ENCODE results near the gene SMIM23. TPM values are rescaled to one million over a fixed set of nuclear protein-coding genes. Genes with fewer than 3 reads are reported as not detected.

SMIM23 gene
- total and polyA plus RNA-seq, 4 donors, result not detected

DNA sequence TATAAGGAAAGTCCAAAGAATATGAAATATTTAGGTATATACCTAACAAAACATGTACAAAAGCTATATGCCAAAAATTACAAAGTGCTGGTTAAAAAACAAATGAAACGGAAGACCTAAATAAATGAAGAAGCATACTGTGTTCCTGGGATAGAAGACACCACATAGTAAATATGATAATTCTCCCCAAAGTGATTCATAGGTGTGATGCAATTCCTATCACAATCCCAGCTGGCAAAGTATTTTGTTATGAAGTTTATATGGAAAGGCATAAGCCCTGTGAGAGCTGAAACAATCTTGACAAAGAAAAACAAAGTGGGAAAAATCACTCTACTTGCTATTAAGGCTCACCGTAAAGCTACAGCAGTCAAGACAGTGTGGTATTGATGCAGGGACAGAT is 2.6 kb upstream of the SMIM23 start:
- no peaks in the 10 kb centered on the region for H3K27me3 ChIP-seq (ENCODE audit: control insufficient read depth in 3 of 3, insufficient read depth in 3 of 3, low read length in 2 of 3)
- DNase-seq (peak in 1 of 3 donors; percentile 36), ATAC-seq (ENCODE audit: insufficient read depth, low FRiP score) (no peak)
- TF ChIP-seq, protein P1, sequence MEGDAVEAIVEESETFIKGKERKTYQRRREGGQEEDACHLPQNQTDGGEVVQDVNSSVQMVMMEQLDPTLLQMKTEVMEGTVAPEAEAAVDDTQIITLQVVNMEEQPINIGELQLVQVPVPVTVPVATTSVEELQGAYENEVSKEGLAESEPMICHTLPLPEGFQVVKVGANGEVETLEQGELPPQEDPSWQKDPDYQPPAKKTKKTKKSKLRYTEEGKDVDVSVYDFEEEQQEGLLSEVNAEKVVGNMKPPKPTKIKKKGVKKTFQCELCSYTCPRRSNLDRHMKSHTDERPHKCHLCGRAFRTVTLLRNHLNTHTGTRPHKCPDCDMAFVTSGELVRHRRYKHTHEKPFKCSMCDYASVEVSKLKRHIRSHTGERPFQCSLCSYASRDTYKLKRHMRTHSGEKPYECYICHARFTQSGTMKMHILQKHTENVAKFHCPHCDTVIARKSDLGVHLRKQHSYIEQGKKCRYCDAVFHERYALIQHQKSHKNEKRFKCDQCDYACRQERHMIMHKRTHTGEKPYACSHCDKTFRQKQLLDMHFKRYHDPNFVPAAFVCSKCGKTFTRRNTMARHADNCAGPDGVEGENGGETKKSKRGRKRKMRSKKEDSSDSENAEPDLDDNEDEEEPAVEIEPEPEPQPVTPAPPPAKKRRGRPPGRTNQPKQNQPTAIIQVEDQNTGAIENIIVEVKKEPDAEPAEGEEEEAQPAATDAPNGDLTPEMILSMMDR (IDR thresholded peaks at IDR 0.05; ENCODE audit: control extremely low read depth, extremely low read depth), result no peak
- H3K36me3 ChIP-seq (ENCODE audit: control insufficient read depth in 4 of 4, insufficient read depth in 4 of 4, low read length in 4 of 4), result no peaks in the 10 kb centered on the region
- 92 to 93% methylated on average over 2 of the region's 2 CpGs for WGBS, 2 donors
- H3K9me3 ChIP-seq (ENCODE audit: control insufficient read depth in 4 of 4, insufficient read depth in 3 of 4, low read length in 3 of 4), result peaks cover 0 to 1% (median 0%) of the 10 kb centered on the region in 4 donors
- H3K4me3 ChIP-seq, result no peak overlapping the region
- H3K9ac ChIP-seq (ENCODE audit: insufficient read depth in 1 of 2, low read length in 2 of 2), result peak overlapping the region in 1 of 2 donors; percentile 23
- peaks cover 0 to 6% (median 0%) of the 10 kb centered on the region in 5 donors for H3K4me1 ChIP-seq (ENCODE audit: control insufficient read depth in 5 of 5, insufficient read depth in 5 of 5, low read length in 5 of 5)
- no peak overlapping the region for H3K27ac ChIP-seq (ENCODE audit: low read depth in 1 of 2, low read length in 1 of 2)

DNA sequence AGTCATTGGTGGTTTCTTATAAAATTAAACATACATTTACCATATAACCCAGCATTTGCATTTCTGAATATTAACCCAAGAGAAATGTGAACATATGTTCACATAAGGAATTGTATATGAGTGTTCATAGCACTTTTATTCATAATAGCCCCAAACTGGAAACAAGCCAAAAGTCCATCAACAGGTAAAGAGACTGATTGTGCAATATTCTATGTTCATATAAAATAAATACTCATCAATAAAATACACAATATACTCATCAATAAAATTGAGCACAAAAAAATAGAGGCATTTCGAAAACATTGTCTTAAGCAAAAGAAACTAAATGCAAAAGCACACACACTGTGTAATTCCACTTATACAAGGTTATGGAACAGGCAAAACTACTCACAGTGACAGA is 3.7 kb downstream of the SMIM23 start:
- TF ChIP-seq, protein P1 (IDR thresholded peaks at IDR 0.05; ENCODE audit: control extremely low read depth, extremely low read depth), result no peak
- WGBS, 2 donors, result 92 to 93% methylated on average over 1 of the region's 1 CpG
- H3K4me3 ChIP-seq, result no peak overlapping the region

DNA sequence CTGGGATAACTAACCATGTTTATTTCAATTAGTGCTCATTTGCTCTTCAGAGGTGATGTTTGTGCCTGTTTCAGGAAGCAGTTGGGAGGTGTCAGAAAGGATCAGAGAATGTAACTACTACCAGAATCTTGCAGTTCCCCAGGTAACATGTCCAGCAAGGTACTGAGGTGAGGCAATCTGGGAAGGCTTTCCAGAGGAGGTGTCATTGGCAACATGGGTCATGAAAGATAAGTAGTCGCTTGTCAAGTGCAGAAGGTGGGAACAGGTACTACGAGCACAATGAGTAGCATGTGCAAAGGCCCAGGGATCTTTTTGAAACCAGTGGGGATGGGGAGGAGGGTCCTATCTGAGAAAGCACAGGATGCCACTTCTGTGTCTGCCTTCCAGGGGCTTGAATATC is 4.8 kb downstream of the SMIM23 start:
- DNase-seq (no peak), ATAC-seq (ENCODE audit: insufficient read depth, low FRiP score) (no peak)
- Histone ChIP-seq H3K4me1 (ENCODE audit: control insufficient read depth in 5 of 5, insufficient read depth in 5 of 5, low read length in 5 of 5) (peaks cover 0 to 12% (median 0%) of the 10 kb centered on the region in 5 donors), H3K4me3 (no peak overlapping the region), H3K36me3 (ENCODE audit: control insufficient read depth in 4 of 4, insufficient read depth in 4 of 4, low read length in 4 of 4) (no peaks in the 10 kb centered on the region), H3K9ac (ENCODE audit: insufficient read depth in 1 of 2, low read length in 2 of 2) (no peak overlapping the region), H3K27ac (ENCODE audit: low read depth in 1 of 2, low read length in 1 of 2) (no peak overlapping the region), H3K27me3 (ENCODE audit: control insufficient read depth in 3 of 3, insufficient read depth in 3 of 3, low read length in 2 of 3) (no peaks in the 10 kb centered on the region), H3K9me3 (ENCODE audit: control insufficient read depth in 4 of 4, insufficient read depth in 3 of 4, low read length in 3 of 4) (no peaks in the 10 kb centered on the region)
- TF ChIP-seq, protein P1 (IDR thresholded peaks at IDR 0.05; ENCODE audit: control extremely low read depth, extremely low read depth), result no peak
- 92 to 98% methylated on average over 2 of the region's 2 CpGs for WGBS, 2 donors

More for the DNA sequence above, 3.7 kb downstream of the SMIM23 start:
- Histone ChIP-seq H3K9ac (ENCODE audit: insufficient read depth in 1 of 2, low read length in 2 of 2) (no peak overlapping the region), H3K36me3 (ENCODE audit: control insufficient read depth in 4 of 4, insufficient read depth in 4 of 4, low read length in 4 of 4) (no peaks in the 10 kb centered on the region), H3K27ac (ENCODE audit: low read depth in 1 of 2, low read length in 1 of 2) (no peak overlapping the region), H3K4me1 (ENCODE audit: control insufficient read depth in 5 of 5, insufficient read depth in 5 of 5, low read length in 5 of 5) (peaks cover 0 to 2% (median 0%) of the 10 kb centered on the region in 5 donors), H3K27me3 (ENCODE audit: control insufficient read depth in 3 of 3, insufficient read depth in 3 of 3, low read length in 2 of 3) (no peaks in the 10 kb centered on the region), H3K9me3 (ENCODE audit: control insufficient read depth in 4 of 4, insufficient read depth in 3 of 4, low read length in 3 of 4) (no peaks in the 10 kb centered on the region)
- ATAC-seq (ENCODE audit: insufficient read depth, low FRiP score) (no peak), DNase-seq (no peak)

DNA sequence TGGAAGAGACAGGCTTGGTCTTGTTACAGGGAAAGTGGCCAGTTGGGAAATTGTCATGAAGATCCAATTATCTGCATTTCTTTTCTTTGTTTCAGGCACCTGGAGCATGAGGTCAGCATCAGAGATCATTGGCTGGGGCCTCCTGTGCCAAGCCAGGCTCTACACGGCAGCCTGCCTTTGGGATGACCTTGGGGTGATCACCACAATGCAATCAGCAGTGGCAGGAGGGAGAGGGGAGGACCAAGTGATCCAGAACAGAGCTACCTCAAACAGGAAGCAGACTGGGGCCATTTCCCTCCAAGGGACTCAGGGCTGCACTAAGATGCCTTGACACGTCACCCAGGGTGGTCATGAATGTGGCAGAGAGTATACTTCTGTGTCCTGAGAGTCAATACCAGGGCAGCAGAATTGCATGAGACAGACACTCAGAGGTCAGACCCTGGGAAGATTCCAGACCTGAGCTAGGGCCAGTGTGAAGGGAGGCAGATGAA is 8.9 kb downstream of the SMIM23 start:
- peaks cover 0 to 41% (median 6%) of the 10 kb centered on the region in 5 donors for H3K4me1 ChIP-seq (ENCODE audit: control insufficient read depth in 5 of 5, insufficient read depth in 5 of 5, low read length in 5 of 5)
- WGBS, 2 donors, result 50 to 68% methylated on average over 2 of the region's 2 CpGs
- H3K9ac ChIP-seq (ENCODE audit: insufficient read depth in 1 of 2, low read length in 2 of 2), result no peak overlapping the region
- no peak overlapping the region for H3K4me3 ChIP-seq
- DNase-seq (no peak), ATAC-seq (ENCODE audit: insufficient read depth, low FRiP score) (no peak)
- no peaks in the 10 kb centered on the region for H3K36me3 ChIP-seq (ENCODE audit: control insufficient read depth in 4 of 4, insufficient read depth in 4 of 4, low read length in 4 of 4)
- H3K9me3 ChIP-seq (ENCODE audit: control insufficient read depth in 4 of 4, insufficient read depth in 3 of 4, low read length in 3 of 4), result no peaks in the 10 kb centered on the region
- no peak overlapping the region for H3K27ac ChIP-seq (ENCODE audit: low read depth in 1 of 2, low read length in 1 of 2)
- TF ChIP-seq, protein P1 (IDR thresholded peaks at IDR 0.05; ENCODE audit: control extremely low read depth, extremely low read depth), result no peak
- H3K27me3 ChIP-seq (ENCODE audit: control insufficient read depth in 3 of 3, insufficient read depth in 3 of 3, low read length in 2 of 3), result no peaks in the 10 kb centered on the region

All from lung (tissue), 12 donors.